NK-92 (cell line): Measurements from ENCODE around the gene GRHL3.

Experiments used
- DNase-seq: peaks from one replicate; lab custom pipeline; 2025; ENCODE audit not compliant: unreplicated experiment; lab: John Stamatoyannopoulos, UW

Gene GRHL3

DNA sequence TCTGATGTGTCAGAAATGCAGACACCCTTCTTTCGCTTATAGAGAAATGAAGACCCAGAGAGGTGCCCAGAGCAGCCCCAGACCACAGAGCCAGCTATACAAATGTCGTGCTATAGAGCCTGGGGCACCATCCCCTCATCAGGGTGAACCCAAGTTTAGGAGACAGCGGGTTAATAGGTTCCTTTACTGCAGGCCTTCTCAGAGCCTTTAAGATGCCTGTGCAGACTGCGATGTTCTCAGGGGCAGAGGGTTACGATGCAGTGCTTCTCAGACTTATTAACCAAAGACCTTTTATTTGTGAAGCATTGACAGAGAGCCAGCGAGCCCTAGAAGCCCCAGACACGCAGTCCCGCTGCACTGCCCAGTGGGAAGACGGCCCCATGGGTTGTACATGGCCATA lies 47.5 kb downstream of the GRHL3 start:
- DNase-seq, result no peak

- DNase-seq, result no peak
Observed at GRCh38 chr1:24369199-24369598, 50.0 kb downstream of the GRHL3 start.

GRCh38 chr1:24369801-24370200 lies 50.6 kb downstream of the GRHL3 start:
- DNase-seq, result no peak

GRCh38 chr1:24373044-24373443 lies 53.9 kb downstream of the GRHL3 start:
- no peak for DNase-seq

DNA sequence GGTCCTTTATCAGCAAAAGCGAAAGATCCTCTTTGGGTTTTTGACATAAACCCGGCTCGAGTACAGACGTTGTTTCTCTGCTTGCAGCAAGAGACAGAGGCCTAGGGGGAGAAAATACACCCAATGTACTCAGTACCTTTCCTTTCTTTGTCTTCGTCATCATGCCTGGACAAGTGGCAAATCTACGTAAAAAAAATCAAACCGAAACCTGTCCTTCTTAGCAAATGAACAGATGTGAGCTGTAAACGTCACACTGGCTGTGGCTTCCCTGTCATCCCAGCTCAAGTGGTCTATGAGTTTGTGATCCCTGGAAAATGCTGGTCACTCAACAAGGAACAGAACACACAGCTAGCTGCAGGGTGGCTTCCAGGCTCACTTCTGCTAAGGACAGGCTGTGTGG lies 54.6 kb downstream of the GRHL3 start:
- DNase-seq, result no peak

GRCh38 chr1:24374891-24375786 lies 56.0 kb downstream of the GRHL3 start:
- DNase-seq, result no peak

DNA sequence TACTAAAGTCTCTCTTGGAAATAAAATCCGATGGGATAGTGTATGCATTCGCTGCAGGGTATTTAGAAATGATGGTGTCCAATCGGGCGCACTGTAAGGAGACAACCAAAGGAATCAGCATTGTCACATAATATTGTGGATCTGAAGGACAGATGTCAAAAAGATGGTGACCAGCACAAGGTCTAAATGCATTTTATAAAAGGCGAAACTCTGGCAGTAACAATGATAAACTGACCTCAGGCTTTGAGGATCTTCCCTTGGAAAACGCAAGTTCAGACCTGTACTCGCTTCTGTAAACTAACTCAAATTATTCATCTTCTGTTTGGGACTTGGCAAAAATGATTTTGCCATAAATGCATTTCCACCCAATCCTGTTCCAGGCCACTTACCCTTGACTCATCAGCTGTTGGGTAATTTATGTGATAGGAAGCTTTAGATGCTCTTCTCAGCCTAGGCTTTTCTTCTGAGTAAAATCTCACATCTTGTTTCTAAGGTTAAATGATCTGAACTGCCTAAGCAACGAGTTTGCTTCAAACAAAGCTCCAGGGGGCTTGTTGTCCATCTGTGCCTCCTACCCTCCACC lies 60.7 kb downstream of the GRHL3 start:
- DNase-seq, result no peak

- DNase-seq, result no peak
Observed at GRCh38 chr1:24380508-24380907, 61.4 kb downstream of the GRHL3 start.

DNA sequence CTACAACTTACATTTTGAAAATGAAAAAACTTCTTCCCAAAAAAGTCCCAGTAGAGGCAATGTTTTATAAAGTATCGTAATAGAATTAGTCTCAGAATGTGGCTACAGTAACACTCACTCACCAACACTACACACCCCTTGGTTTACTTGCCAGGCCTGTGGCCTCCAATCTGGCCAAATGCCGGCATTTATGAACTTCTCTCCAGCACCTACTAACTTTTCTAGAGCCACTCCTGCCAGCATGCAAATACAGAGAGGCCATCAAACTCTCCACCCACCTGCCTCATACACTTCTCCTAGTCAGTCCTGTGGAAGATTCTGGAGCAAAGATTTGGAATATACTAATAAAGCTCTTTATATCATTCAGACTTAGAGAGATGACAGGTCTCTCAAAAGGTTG lies 62.1 kb downstream of the GRHL3 start:
- no peak for DNase-seq

DNA sequence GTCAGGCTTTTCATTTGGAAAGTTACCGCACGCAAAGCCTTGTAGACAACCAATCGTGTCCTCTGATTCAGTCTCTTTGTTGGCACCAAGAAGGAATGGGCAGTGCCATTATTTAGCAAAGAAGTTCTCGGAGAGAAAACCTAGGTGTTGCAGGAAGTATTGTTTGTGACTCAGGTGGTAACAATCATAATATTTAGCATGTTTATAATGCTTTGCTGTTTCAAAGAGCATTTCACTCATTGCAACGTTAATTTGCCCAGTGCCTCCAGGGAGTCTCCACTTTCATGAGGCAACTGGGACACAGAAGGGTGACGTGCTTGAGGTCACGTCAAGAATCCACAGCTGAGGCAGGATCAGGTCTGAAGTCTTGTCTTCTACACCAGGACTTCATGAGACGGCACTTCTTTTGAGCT lies 63.0 kb downstream of the GRHL3 start:
- DNase-seq, result no peak

DNA sequence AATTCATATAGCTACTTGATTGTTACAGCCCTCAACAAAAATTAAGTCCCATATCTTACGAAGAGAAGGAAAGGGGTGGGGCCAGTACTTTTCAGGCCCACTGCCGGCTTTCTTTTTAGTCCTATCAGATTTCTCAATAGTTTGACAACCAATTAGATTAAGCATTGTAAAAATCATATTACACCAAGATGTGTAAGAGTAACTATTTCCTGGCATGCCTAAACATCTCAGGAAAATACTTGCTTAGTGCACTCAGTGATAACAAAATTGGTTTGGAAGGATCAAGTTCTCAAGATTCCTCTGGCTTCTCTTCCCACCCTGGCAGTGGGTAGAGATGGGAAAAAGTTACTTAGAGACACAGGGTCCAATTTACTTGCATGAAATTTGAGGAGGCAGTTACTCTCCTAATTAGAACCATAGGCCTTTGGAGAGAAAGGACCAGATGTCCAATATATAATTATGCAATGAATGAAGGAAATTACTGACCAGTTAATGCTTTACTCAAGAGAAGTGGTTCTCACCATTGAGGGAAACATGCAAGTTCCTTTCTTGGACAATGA lies 64.3 kb downstream of the GRHL3 start:
- DNase-seq, result no peak

DNA sequence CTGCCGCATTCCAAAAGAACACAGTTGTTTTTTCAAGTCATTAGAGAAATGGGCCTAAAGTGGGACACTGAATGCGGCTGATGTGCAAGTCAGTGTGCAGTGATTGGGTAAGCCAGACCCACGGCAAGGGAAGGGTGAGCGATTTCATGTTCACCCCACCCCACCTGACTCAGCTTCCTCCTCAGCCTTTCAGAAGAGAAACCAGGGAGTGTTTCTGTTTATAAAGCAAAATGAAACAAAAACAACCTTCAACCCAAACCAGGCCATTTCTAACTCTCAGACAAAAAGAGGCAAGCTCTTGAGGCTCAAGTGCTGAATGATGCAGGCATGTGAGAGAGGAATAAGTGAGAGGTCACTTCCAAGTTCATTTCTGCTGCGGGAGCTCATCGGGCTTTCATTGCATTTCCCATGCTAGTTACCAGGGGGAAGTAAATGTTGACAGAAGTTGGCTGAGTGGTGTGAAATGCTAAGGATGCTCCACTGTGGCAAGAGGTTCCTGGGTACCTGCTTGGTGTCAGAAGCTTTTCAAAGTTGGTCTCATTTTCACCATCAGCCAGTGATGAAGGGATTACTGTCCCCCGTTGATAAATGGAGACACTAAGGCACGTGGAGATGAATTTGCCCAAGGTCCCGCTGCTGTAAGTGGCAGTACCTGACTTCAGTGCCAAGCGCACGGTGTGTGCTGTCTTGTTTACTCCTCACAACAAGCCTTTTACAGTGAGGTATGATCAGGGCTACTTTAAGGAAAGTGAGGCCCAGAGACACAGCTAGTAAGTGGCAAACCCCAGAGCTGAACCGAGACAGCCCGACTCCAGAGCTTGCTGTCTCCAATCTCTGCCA lies 65.3 kb downstream of the GRHL3 start:
- DNase-seq, result no peak

DNA sequence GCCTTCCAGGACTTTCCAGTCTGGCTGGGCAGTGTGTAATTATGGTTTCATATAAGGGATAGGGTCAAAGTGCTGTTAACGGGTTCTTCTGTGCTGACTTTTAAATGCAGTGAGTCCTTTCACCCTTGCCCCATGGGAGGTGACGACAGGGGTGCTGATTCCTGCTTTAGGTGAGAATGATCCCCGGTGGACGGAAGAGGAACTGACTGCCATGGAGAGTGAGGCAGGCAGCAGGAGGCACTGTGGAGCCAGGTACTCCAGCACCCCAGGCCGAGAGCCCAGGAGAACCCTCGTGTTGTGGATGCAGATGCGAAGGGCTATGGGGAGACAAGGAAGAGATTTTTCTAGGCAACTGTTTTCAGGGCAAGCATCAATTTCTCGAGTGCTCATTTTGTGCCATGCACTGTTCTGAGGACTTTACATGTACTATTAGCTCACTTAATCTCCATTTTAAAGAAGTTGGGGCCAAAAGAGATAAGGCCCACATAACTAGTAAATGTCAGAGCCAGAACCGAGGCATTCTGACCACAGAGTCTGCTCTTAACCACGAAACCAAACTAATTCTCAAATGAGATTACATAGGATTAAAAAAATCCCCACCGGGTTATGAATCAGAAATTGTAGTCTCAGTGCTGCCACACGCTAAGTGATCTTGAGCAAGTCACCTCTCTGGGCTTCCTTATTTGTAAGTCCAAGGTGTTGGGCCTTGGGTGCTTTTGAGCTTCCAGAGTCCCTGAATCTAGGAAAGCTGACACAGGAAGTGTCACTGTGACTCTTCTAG lies 66.2 kb downstream of the GRHL3 start:
- no peak for DNase-seq

GRCh38 chr1:24386241-24386640 lies 67.1 kb downstream of the GRHL3 start:
- DNase-seq, result no peak

DNA sequence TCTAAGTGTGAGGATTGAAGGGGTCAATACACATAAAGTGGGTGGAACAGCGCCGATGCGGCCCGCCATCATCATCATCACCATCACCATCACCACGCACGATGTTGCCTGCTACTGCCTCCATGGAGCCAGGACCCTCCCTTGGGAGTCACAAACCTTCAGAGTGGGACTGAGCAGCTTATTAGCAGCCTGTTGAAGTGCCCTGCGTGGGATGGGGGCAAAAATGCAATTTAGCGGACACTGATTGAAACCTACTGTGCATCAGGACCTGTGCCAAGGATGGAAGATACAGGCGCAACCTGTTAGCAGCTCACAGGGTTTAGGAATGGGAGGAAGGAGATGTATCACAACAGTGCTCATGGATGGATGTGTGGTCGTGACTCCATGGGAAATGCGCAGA lies 67.8 kb downstream of the GRHL3 start:
- DNase-seq, result no peak

DNA sequence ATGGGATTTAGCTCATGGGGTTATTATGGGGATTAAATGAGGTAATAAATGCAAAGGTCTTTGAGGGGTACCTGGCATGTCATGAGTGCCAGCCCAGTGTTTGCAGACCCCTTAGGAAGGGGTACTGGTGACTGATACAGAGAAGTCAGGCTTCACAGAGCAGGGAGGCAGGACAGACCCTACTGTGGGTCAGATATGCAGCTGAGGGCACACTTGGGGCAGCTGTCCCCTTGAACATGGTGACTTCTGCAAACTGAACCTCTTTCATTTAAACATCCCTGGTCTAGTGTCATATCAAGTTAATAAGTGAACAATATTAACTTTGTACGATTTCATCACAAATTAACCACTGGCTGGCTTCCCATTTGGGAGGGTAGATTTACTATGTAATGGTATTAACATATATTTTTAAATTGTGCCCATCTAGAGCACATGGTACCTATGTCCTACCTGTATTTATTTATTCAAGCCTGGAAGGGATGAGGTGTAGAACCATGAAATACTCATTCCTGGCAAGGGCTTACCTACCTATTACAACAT lies 68.5 kb downstream of the GRHL3 start:
- DNase-seq, result no peak

- DNase-seq, result no peak
Observed at GRCh38 chr1:24388331-24388885, 69.3 kb downstream of the GRHL3 start.

- DNase-seq, result no peak
Observed at GRCh38 chr1:24389231-24389678, 70.1 kb downstream of the GRHL3 start.

DNA sequence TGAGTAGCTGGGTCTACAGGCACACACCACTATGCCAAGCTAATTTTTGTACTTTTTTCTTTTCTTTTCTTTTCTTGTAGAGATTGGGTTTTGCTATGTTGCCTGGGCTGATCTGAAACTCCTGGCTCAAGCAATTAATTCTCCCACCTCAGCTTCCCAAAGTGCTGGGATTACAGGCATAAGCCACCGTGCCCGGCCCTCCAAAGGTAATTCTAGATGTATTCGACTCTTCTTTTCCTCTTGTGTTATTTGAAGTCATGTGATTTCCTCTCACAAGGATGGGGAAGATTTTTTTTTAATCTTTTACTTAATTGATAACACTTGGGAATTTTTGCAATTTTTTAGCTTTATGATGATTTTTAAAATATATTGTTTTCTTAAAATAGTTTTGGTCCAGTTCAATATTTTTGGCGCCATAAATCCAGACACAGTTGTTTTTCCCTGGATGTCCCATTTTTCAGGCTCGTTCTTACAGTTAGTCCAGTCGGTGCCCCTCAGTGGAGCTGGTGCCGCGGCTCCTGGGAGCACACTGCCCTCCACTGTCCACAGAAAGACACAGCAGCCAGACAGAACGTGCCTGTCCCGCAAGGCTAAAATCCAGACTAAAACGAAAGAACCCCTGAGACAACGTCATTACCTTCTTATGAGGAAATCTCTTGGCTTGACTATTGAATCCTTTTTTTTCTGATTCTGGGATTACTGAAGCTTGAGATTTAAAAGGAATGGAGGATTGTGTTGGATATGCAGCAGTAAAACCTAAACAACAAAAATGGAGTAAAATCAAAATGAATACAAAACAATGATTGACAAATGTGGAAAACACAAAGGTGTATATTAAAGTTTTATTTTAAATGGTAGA lies 72.0 kb downstream of the GRHL3 start:
- no peak for DNase-seq
